Stimulated activated CD4-positive, alpha-beta T cell treated with anti-CD3 and anti-CD28 coated beads, Interleukin-15, amount 100 ng/mL, for 48 hours (primary cell): Measurements from ENCODE around the gene RPLP1.

ENCODE experiments used
- DNase-seq, 2 donors: peaks; one replicate each; pipeline ENCODE4 v3.0.0-alpha.2; 2020; ENCODE audit warnings: low read depth in 2 of 2

RPLP1 gene

GRCh38 chr15:69498282-69498681 lies 45.7 kb downstream of the RPLP1 start:
- DNase-seq, result no peak

DNA sequence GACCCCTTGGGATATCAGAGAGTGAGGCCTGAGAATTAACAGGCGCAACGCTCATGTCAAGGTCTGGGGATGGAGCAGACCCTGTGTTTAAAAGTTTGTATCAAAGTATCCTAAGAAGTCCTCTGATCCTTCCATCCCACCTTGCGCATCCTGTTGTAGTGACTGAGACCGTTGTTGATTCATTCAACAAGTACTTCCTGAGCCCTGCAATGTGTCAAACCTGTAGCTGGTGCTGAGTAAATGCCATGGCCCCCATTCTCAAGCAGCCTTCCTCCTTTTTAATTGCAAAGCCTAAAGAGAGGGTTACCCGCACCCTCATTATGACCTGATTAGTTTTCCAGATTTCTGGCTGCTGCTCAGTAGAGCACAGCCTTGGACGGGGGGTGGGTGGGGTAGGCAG lies 46.4 kb downstream of the RPLP1 start:
- no peak for DNase-seq

GRCh38 chr15:69499521-69500211 lies 47.0 kb downstream of the RPLP1 start:
- DNase-seq, result no peak

DNA sequence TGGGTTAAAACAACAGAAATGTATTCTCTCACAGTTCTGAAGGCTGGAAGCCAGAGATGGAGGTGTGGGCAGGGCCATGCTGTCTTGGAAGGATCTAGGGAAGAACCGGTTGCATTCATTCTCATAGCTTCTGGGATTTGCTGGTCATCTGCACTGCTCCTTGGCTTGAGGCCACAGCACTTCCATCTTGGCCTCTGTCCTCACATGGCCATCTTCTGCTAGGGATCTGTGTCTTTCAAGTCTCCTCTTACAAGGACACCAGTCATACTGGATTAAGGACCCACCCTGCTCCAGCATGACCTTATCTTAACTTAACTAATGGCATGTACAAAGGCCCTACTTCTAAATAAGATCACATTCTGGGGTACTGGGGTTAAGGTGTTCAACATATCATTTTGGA lies 47.7 kb downstream of the RPLP1 start:
- no peak for DNase-seq

- no peak for DNase-seq
Measured at GRCh38 chr15:69501456-69501855, 48.8 kb downstream of the RPLP1 start.

- no peak for DNase-seq
Measured at GRCh38 chr15:69502470-69503045, 49.9 kb downstream of the RPLP1 start.

DNA sequence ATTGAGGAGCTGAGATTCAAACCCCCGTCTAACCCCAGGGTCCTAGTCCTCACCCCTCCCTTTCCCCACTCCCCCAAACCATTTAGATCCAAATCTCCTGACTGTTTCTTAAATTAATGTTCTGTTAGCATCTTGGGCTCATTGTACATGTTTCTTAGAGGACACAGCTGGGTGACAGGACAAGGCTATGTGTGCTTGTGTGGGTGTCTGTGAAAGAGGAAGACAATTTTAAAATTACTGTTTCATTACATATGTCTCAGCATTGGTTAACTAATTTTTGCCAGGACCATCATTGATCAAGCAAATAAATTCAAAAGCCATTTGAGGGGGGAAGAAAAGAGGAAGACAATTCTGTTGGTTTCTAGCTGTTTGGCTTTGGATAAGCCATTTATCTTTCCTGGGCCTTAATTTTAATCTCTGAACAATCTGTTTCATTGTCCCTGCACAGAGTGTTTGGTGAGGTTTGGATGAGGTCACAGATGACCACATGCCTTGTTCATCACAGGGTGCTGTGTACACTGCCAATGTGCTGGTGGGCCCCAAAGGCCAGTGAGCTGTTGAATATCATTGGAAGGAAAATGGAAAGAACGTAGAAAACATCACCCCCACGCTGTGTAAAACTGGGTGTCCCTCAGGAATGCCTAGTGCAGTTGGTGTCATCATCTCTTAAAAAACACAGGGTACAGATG lies 51.9 kb downstream of the RPLP1 start:
- DNase-seq, result no peak
